ENCODE data around the gene KCNK2.

Gene KCNK2

DNA sequence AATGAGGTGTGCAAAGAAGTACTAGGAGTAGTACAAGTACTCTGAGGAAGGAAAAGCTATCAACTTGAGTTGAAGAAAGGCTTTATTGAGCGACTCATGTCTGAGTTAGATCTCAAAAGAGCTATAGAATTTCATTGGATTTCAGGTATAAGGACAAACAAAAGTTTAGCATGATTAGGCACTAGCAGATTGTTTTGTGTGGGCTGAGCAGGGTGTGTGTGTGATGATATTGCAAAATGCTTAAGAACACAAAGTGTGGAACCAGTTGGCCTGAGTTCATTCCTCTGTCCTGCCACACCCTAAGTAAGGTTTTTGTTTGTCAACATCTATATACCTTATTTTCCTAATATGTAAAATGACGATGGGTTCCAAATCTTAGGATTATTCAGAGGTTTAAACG is 158.9 kb downstream of the KCNK2 start:
- Mint-ChIP-seq H3K4me1 (no peaks in the 10 kb centered on the region), H3K9me3 (no peaks in the 10 kb centered on the region), H3K4me3 (no peak overlapping the region), H3K36me3 (ENCODE audit: low read depth) (no peaks in the 10 kb centered on the region), H3K27me3 (ENCODE audit: low read depth, poor library complexity) (no peaks in the 10 kb centered on the region), H3K27ac (no peak overlapping the region)
- no peak for DNase-seq
- TF ChIP-seq, protein P1, sequence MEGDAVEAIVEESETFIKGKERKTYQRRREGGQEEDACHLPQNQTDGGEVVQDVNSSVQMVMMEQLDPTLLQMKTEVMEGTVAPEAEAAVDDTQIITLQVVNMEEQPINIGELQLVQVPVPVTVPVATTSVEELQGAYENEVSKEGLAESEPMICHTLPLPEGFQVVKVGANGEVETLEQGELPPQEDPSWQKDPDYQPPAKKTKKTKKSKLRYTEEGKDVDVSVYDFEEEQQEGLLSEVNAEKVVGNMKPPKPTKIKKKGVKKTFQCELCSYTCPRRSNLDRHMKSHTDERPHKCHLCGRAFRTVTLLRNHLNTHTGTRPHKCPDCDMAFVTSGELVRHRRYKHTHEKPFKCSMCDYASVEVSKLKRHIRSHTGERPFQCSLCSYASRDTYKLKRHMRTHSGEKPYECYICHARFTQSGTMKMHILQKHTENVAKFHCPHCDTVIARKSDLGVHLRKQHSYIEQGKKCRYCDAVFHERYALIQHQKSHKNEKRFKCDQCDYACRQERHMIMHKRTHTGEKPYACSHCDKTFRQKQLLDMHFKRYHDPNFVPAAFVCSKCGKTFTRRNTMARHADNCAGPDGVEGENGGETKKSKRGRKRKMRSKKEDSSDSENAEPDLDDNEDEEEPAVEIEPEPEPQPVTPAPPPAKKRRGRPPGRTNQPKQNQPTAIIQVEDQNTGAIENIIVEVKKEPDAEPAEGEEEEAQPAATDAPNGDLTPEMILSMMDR (IDR thresholded peaks at IDR 0.05), result no peak

DNA sequence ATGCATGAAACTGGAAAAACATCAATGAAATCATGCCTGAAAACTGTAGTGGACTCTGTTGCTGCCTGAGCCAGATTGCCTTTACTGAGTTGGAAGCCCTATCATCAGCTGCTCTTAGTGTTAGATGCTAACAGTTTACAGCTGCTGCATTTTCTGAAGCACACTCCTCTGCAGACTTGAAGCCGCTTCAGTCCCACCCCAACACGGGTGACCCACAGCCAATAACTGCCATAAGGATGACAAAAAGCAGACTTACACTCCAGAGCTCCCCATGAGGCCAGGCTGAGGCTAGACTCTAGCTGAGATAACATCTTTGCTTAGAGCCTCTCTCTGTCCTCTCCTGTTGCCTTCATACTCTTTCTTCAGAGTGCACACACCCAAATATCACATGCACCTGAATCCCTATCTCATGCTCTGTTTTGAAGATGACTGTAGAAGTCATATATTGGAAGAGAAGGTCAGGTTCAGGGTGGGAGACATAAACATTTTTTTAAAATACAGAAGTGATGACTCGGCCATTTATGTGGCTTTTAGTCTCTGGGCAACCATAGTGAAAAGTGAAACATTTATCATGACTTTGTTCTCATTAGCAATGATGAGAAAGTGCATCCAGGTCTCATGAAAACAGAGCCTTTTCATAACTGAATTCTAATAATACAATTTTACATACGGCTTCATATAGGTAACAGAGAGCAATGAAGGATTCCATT is 161.0 kb downstream of the KCNK2 start:
- H3K4me3 Mint-ChIP-seq, result no peak overlapping the region
- no peaks in the 10 kb centered on the region for H3K27me3 Mint-ChIP-seq (ENCODE audit: low read depth, poor library complexity)
- no peak overlapping the region for H3K27ac Mint-ChIP-seq
- no peak for DNase-seq
- no peaks in the 10 kb centered on the region for H3K4me1 Mint-ChIP-seq
- no peaks in the 10 kb centered on the region for H3K9me3 Mint-ChIP-seq
- no peaks in the 10 kb centered on the region for H3K36me3 Mint-ChIP-seq (ENCODE audit: low read depth)
- TF ChIP-seq, protein P1 (IDR thresholded peaks at IDR 0.05), result no peak

GRCh38 chr1:215250913-215251312 is 168.4 kb downstream of the KCNK2 start:
- Mint-ChIP-seq H3K4me1 (no peaks in the 10 kb centered on the region), H3K36me3 (ENCODE audit: low read depth) (no peaks in the 10 kb centered on the region), H3K27ac (no peak overlapping the region), H3K9me3 (no peaks in the 10 kb centered on the region), H3K4me3 (no peak overlapping the region), H3K27me3 (ENCODE audit: low read depth, poor library complexity) (no peaks in the 10 kb centered on the region)
- DNase-seq, result no peak
- TF ChIP-seq, protein P1 (IDR thresholded peaks at IDR 0.05), result no peak

DNA sequence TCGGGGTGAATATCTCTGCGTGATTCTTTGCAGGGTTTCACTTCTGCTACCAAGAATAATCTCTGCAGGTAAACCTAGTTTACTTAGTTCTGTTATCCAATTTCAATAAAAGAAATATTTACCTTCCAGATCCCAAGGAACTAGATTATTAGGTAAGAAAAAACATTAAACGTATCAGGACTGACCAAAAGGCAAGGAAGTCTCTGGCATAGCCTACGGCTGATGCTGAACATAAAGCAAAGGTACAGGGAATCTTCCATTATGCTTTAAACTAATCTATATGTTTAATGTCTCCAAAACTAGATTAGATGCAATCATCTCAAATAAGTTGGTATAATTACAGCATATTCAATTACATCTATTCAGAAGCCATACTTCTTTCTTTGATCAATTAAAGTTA is 168.9 kb downstream of the KCNK2 start:
- no peak overlapping the region for H3K27ac Mint-ChIP-seq
- no peak overlapping the region for H3K4me3 Mint-ChIP-seq
- H3K36me3 Mint-ChIP-seq (ENCODE audit: low read depth), result no peaks in the 10 kb centered on the region
- no peaks in the 10 kb centered on the region for H3K27me3 Mint-ChIP-seq (ENCODE audit: low read depth, poor library complexity)
- no peaks in the 10 kb centered on the region for H3K4me1 Mint-ChIP-seq
- no peak for DNase-seq
- H3K9me3 Mint-ChIP-seq, result no peaks in the 10 kb centered on the region
- TF ChIP-seq, protein P1 (IDR thresholded peaks at IDR 0.05), result no peak

GRCh38 chr1:215252164-215252563 is 169.6 kb downstream of the KCNK2 start:
- Mint-ChIP-seq H3K4me3 (no peak overlapping the region), H3K36me3 (ENCODE audit: low read depth) (no peaks in the 10 kb centered on the region), H3K27ac (no peak overlapping the region), H3K27me3 (ENCODE audit: low read depth, poor library complexity) (no peaks in the 10 kb centered on the region), H3K4me1 (no peaks in the 10 kb centered on the region), H3K9me3 (no peaks in the 10 kb centered on the region)
- no peak for DNase-seq
- TF ChIP-seq, protein P1 (IDR thresholded peaks at IDR 0.05), result no peak

All from nephron progenitor cell (in vitro differentiated cells).